ENCODE measurements around the gene DQX1. TPM values are rescaled to one million over a fixed set of nuclear protein-coding genes. Genes with fewer than 3 reads are reported as not detected.
A peak's percentile ranks its signal among the peaks of the same experiment; 100 is the strongest.

Gene DQX1
- total RNA-seq, 1 donor from 2014 or later: not detected

- H3K27ac Mint-ChIP-seq (ENCODE audit: unreplicated experiment): peak overlapping the region; percentile 74
- H3K36me3 Mint-ChIP-seq (ENCODE audit: low read depth): peaks cover 11% of the 10 kb centered on the region
Observed at GRCh38 chr2:74550231-74550630, 24.2 kb upstream of the DQX1 start.

GRCh38 chr2:74548900-74549826 lies 23.1 kb upstream of the DQX1 start:
- H3K27me3 Mint-ChIP-seq (ENCODE audit: low read depth): no peaks in the 10 kb centered on the region
- no peaks in the 10 kb centered on the region for H3K9me3 Mint-ChIP-seq (ENCODE audit: low read depth)
- H3K4me1 Mint-ChIP-seq (ENCODE audit: low read depth): peaks cover 49% of the 10 kb centered on the region
- peak overlapping the region; percentile 65 for H3K4me3 Mint-ChIP-seq (ENCODE audit: unreplicated experiment)
- TF ChIP-seq CTCF (IDR thresholded peaks at IDR 0.05): peak; percentile 17
- peak overlapping the region; percentile 34 for H3K27ac Mint-ChIP-seq (ENCODE audit: unreplicated experiment)
- DNase-seq (ENCODE audit: low spot score): no peak
- peaks cover 14% of the 10 kb centered on the region for H3K36me3 Mint-ChIP-seq (ENCODE audit: low read depth)

More at GRCh38 chr2:74550231-74550630, 24.2 kb upstream of the DQX1 start:
- H3K27me3 Mint-ChIP-seq (ENCODE audit: low read depth): no peaks in the 10 kb centered on the region
- TF ChIP-seq CTCF (IDR thresholded peaks at IDR 0.05): no peak
- no peaks in the 10 kb centered on the region for H3K9me3 Mint-ChIP-seq (ENCODE audit: low read depth)
- H3K4me3 Mint-ChIP-seq (ENCODE audit: unreplicated experiment): peak overlapping the region; percentile 33
- DNase-seq (ENCODE audit: low spot score): no peak
- H3K4me1 Mint-ChIP-seq (ENCODE audit: low read depth): peaks cover 55% of the 10 kb centered on the region

GRCh38 chr2:74548285-74548899 lies 22.4 kb upstream of the DQX1 start:
- no peaks in the 10 kb centered on the region for H3K9me3 Mint-ChIP-seq (ENCODE audit: low read depth)
- H3K4me1 Mint-ChIP-seq (ENCODE audit: low read depth): peaks cover 49% of the 10 kb centered on the region
- no peak for DNase-seq (ENCODE audit: low spot score)
- H3K27ac Mint-ChIP-seq (ENCODE audit: unreplicated experiment): peak overlapping the region; percentile 84
- peaks cover 15% of the 10 kb centered on the region for H3K36me3 Mint-ChIP-seq (ENCODE audit: low read depth)
- H3K27me3 Mint-ChIP-seq (ENCODE audit: low read depth): no peaks in the 10 kb centered on the region
- H3K4me3 Mint-ChIP-seq (ENCODE audit: unreplicated experiment): peak overlapping the region; percentile 70
- TF ChIP-seq CTCF (IDR thresholded peaks at IDR 0.05): no peak

GRCh38 chr2:74546004-74546403 lies 20.0 kb upstream of the DQX1 start:
- H3K4me3 Mint-ChIP-seq (ENCODE audit: unreplicated experiment): no peak overlapping the region
- no peaks in the 10 kb centered on the region for H3K9me3 Mint-ChIP-seq (ENCODE audit: low read depth)
- no peak for DNase-seq (ENCODE audit: low spot score)
- TF ChIP-seq CTCF (IDR thresholded peaks at IDR 0.05): no peak
- H3K36me3 Mint-ChIP-seq (ENCODE audit: low read depth): peaks cover 14% of the 10 kb centered on the region
- H3K27me3 Mint-ChIP-seq (ENCODE audit: low read depth): no peaks in the 10 kb centered on the region
- H3K4me1 Mint-ChIP-seq (ENCODE audit: low read depth): peaks cover 28% of the 10 kb centered on the region
- H3K27ac Mint-ChIP-seq (ENCODE audit: unreplicated experiment): no peak overlapping the region

GRCh38 chr2:74544634-74545033 lies 18.6 kb upstream of the DQX1 start:
- TF ChIP-seq CTCF (IDR thresholded peaks at IDR 0.05): peak; percentile 17
- Mint-ChIP-seq H3K27me3 (ENCODE audit: low read depth) (no peaks in the 10 kb centered on the region), H3K4me3 (ENCODE audit: unreplicated experiment) (no peak overlapping the region), H3K9me3 (ENCODE audit: low read depth) (no peaks in the 10 kb centered on the region), H3K27ac (ENCODE audit: unreplicated experiment) (no peak overlapping the region), H3K36me3 (ENCODE audit: low read depth) (peaks cover 15% of the 10 kb centered on the region), H3K4me1 (ENCODE audit: low read depth) (peaks cover 14% of the 10 kb centered on the region)
- DNase-seq (ENCODE audit: low spot score): no peak

All from chondrocyte (in vitro differentiated cells).